Measurements from ENCODE around the gene PCDHGB4. TPM values are rescaled to one million over a fixed set of nuclear protein-coding genes. Genes with fewer than 3 reads are reported as not detected.

Gene PCDHGB4
- polyA plus RNA-seq, 1 donor from 2014 or later: 9.3 TPM

- H3K9me3 ChIP-seq (ENCODE audit: low read length): peaks cover 33% of the 10 kb centered on the region
- H3K4me2 ChIP-seq (ENCODE audit: low read length): no peak within 1 kb of the TSS
- no peak within 1 kb of the TSS for H3K27ac ChIP-seq (ENCODE audit: low read length)
- H3K79me2 ChIP-seq (replicated peaks; ENCODE audit: insufficient read depth, low read length): no peaks in the 10 kb centered on the region
- H3K27me3 ChIP-seq (ENCODE audit: insufficient read depth, low read depth, low read length): no peaks in the 10 kb centered on the region
- no peak within 1 kb of the TSS for H3K4me3 ChIP-seq (ENCODE audit: low read length)
- no peak within 1 kb of the TSS for H2AFZ ChIP-seq (ENCODE audit: low read depth, low read length)
- H4K20me1 ChIP-seq (ENCODE audit: insufficient read depth): no peaks in the 10 kb centered on the region
- H3K36me3 ChIP-seq (ENCODE audit: insufficient read depth, low read length): no peaks in the 10 kb centered on the region
- no peak within 1 kb of the TSS for H3K9ac ChIP-seq (ENCODE audit: low read length)
- H3F3A ChIP-seq (ENCODE audit: insufficient read depth, low read length, poor library complexity, severe bottlenecking): no peaks in the 10 kb centered on the region
- H3K9me2 ChIP-seq (ENCODE audit: insufficient read depth, low read length): no peaks in the 10 kb centered on the region
- TF ChIP-seq REST (IDR thresholded peaks at IDR 0.05; ENCODE audit: borderline replicate concordance) (no peak), CTCF (IDR thresholded peaks at IDR 0.05; ENCODE audit: poor library complexity, severe bottlenecking) (no peak), POLR2AphosphoS5 (IDR thresholded peaks at IDR 0.05) (no peak)
These were observed 32.5 kb upstream of the PCDHGB4 start, which contains the start of gene PCDHGA4 for GRCh38 chr5:141354900-141355469. Gene PCDHGA4 (plus strand): TSS chr5:141355021. CDS start chr5:141355108, 87 bp downstream.

GRCh38 chr5:141355641-141356040 lies 31.9 kb upstream of the PCDHGB4 start:
- H3K9ac ChIP-seq (ENCODE audit: low read length): no peak overlapping the region
- no peaks in the 10 kb centered on the region for H4K20me1 ChIP-seq (ENCODE audit: insufficient read depth)
- H2AFZ ChIP-seq (ENCODE audit: low read depth, low read length): no peak overlapping the region
- H3K9me2 ChIP-seq (ENCODE audit: insufficient read depth, low read length): no peaks in the 10 kb centered on the region
- H3K4me3 ChIP-seq (ENCODE audit: low read length): no peak overlapping the region
- H3K27ac ChIP-seq (ENCODE audit: low read length): no peak overlapping the region
- TF ChIP-seq MXI1 (conservative IDR thresholded peaks at IDR 0.05; ENCODE audit: poor library complexity, severe bottlenecking) (no peak), RAD21 (conservative IDR thresholded peaks at IDR 0.05) (no peak), TAF1 (IDR thresholded peaks at IDR 0.05; ENCODE audit: low read depth) (no peak), EZH2 (IDR thresholded peaks at IDR 0.05; ENCODE audit: borderline replicate concordance, insufficient read depth, low read length, poor library complexity, severe bottlenecking) (no peak), POLR2AphosphoS5 (IDR thresholded peaks at IDR 0.05) (no peak), REST (IDR thresholded peaks at IDR 0.05; ENCODE audit: borderline replicate concordance) (no peak), CTCF (IDR thresholded peaks at IDR 0.05; ENCODE audit: poor library complexity, severe bottlenecking) (no peak), EP300 (conservative IDR thresholded peaks at IDR 0.05; ENCODE audit: poor library complexity, severe bottlenecking) (no peak), SMC3 (conservative IDR thresholded peaks at IDR 0.05; ENCODE audit: poor library complexity) (no peak)
- no peak overlapping the region for H3K4me2 ChIP-seq (ENCODE audit: low read length)
- H3F3A ChIP-seq (ENCODE audit: insufficient read depth, low read length, poor library complexity, severe bottlenecking): no peaks in the 10 kb centered on the region
- H3K36me3 ChIP-seq (ENCODE audit: insufficient read depth, low read length): no peaks in the 10 kb centered on the region
- H3K79me2 ChIP-seq (replicated peaks; ENCODE audit: insufficient read depth, low read length): no peaks in the 10 kb centered on the region
- peaks cover 37% of the 10 kb centered on the region for H3K9me3 ChIP-seq (ENCODE audit: low read length)
- H3K27me3 ChIP-seq (ENCODE audit: insufficient read depth, low read depth, low read length): no peaks in the 10 kb centered on the region
